Mucosa of descending colon (tissue), 3 donors: ENCODE measurements around the gene XRRA1. TPM values are rescaled to one million over a fixed set of nuclear protein-coding genes. Genes with fewer than 3 reads are reported as not detected.

Experiments
- ATAC-seq: fragments of 200-7000 bp; cut with Tn5 transposase; one replicate; pipeline ENCODE4 v1.9.1; 2020; ENCODE audit warnings: mild to moderate bottlenecking, moderate library complexity
- DNase-seq, 3 donors: peaks; one replicate each; pipeline ENCODE4 v3.0.0-alpha.2; 2020
- H3K36me3 ChIP-seq: fragments of 200-600 bp; one replicate; pipeline ENCODE4 v1.8.0; 2021; ENCODE audit warnings: low read depth, mild to moderate bottlenecking
- H3K4me1 ChIP-seq: fragments of 200-600 bp; one replicate; pipeline ENCODE4 v1.8.0; 2021; ENCODE audit warnings: low read depth, mild to moderate bottlenecking
- H3K4me3 ChIP-seq: fragments of 200-600 bp; one replicate; pipeline ENCODE4 v1.8.0; 2021; ENCODE audit warnings: mild to moderate bottlenecking
- H3K9me3 ChIP-seq: fragments of 200-600 bp; one replicate; pipeline ENCODE4 v1.8.0; 2021; ENCODE audit warnings: mild to moderate bottlenecking
- intact Hi-C, 2 donors: fragments of 100-400 bp; cut with DNase I in 1 of 2; cut with micrococcal nuclease in 1 of 2; formaldehyde crosslinking; loops; one replicate each; pipeline versions ENCODE4 v1.11.0 to v1.11.1; 2022; cut with DNase I, micrococcal nuclease
- total RNA-seq, 3 donors: library from RNA; stranded (reverse); fragmentation: NEBNext Ultra II Directional in 2 of 3; extraction: Animal tissue kit (Norgen Biotek cat#: 25700) in 2 of 3; gene quantifications; one replicate each; pipeline versions ENCODE4 v1.2.1 to v1.2.4, GENCODE V29; 2021 to 2023
- TF ChIP-seq, protein P1 (sequence below): fragments of 200-600 bp; IDR thresholded peaks from one replicate; pipeline ENCODE4 v1.8.0; 2022; ENCODE audit warnings: antibody characterized with exemption, mild to moderate bottlenecking
- donor health status: DM: no; HTN: no; CAD: no; lungs with moderate emphysema.
- donor health status: DM: no; HTN: no; CAD: no.
- donor health status: DM: no; HTN: yes; CAD: no.

Gene XRRA1
- total RNA-seq, 3 donors from 2014 or later = 6.7 to 35.9 (median 29.6) TPM

DNA sequence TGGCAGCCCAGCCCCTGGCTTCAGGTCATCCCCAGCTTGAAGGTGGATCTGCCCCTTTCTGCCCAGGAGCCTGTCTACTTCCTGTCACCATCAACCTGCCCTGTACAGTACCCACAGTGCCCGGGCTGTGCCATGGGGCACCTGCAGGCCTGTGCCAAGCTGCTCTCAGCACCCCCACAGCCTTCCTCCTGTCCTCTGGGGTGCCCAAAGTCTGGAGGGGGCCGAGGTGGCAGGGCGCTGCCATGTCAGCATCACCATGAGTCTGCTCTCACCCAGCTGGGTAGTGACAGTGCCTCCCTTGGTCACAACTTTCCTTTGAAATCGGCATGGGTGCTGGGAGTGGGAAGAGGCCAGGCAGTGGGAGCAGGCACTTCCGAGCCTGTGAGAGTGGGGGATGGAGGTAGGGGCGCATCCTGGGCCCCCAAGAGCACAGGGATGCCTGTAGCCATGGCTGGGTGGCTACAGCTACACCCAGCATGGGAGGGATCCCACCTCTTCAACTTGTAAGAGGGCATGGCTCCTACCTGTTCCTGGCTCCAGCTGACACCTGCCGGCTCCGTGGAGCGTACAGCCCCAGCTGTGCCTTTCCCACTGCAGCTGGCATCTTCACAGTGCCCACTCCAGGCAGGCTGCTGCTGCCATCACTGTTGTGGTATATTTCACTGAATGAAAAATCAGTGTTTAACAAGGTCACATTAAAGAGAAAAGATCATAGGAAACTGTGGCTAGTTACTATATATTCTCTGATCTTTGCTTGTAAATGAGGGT, 157.4 kb downstream of the XRRA1 start:
- intact Hi-C loops = no loop called here
- Histone ChIP-seq H3K4me3 (no peak overlapping the region), H3K4me1 (no peaks in the 10 kb centered on the region), H3K36me3 (no peaks in the 10 kb centered on the region), H3K9me3 (no peaks in the 10 kb centered on the region)
- ATAC-seq (no peak), DNase-seq (no peak)
- TF ChIP-seq, protein P1, sequence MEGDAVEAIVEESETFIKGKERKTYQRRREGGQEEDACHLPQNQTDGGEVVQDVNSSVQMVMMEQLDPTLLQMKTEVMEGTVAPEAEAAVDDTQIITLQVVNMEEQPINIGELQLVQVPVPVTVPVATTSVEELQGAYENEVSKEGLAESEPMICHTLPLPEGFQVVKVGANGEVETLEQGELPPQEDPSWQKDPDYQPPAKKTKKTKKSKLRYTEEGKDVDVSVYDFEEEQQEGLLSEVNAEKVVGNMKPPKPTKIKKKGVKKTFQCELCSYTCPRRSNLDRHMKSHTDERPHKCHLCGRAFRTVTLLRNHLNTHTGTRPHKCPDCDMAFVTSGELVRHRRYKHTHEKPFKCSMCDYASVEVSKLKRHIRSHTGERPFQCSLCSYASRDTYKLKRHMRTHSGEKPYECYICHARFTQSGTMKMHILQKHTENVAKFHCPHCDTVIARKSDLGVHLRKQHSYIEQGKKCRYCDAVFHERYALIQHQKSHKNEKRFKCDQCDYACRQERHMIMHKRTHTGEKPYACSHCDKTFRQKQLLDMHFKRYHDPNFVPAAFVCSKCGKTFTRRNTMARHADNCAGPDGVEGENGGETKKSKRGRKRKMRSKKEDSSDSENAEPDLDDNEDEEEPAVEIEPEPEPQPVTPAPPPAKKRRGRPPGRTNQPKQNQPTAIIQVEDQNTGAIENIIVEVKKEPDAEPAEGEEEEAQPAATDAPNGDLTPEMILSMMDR = no peak

Other genes starting within 250 kb of the XRRA1 start
- 10 to 100 TPM in 2 of 3 donors, not detected in 1; 41.2 to 52.2 TPM for gene CHRDL2, start 217.7 kb downstream of the XRRA1 start, total RNA-seq
- gene RNF169, start 200.2 kb downstream of the XRRA1 start, total RNA-seq = 10 to 100 TPM; 12.5 to 22.0 (median 14.0) TPM
- gene SPCS2, start 175 bp upstream of the XRRA1 start, total RNA-seq = 100 to 1,000 TPM; 117 to 160 (median 119) TPM
- gene NEU3, start 39.8 kb upstream of the XRRA1 start, total RNA-seq = 1 to 10 TPM; 6.0 to 8.5 (median 6.7) TPM
- not detected for gene OR2AT4, start 147.8 kb upstream of the XRRA1 start, total RNA-seq
- gene SLCO2B1, start 202.0 kb upstream of the XRRA1 start, total RNA-seq = 10 to 100 TPM; 65.6 to 93.0 (median 73.1) TPM